SK-N-SH treated with all-trans-retinoic acid at 6 μM for 48 hours (cell line): Measurements from ENCODE around the gene CLMN.

Experiments
- ARNTL ChIP-seq: fragments of 450-650 bp; formaldehyde crosslinking; IDR thresholded peaks from 2 replicates; pipeline ENCODE4 v1.5.0; 2020; ENCODE audit warnings: low read depth, mild to moderate bottlenecking, moderate library complexity, borderline replicate concordance
- BACH2 ChIP-seq: fragments of 250-450 bp; sonication (Bioruptor Pico); IDR thresholded peaks from 2 replicates; pipeline ENCODE4 v1.9.0; 2021; ENCODE audit warnings: mild to moderate bottlenecking, borderline replicate concordance
- CREB5 ChIP-seq: fragments of 250-450 bp; sonication (Bioruptor Pico); IDR thresholded peaks from 2 replicates; pipeline ENCODE4 v1.5.1; 2020; ENCODE audit warnings: low read depth, mild to moderate bottlenecking, moderate library complexity
- CSDC2 ChIP-seq: fragments of 250-450 bp; sonication (Bioruptor Pico); IDR thresholded peaks from 2 replicates; pipeline ENCODE4 v1.5.0; 2020; ENCODE audit warnings: mild to moderate bottlenecking, moderate library complexity
- ESRRG ChIP-seq: fragments of 250-450 bp; sonication (Bioruptor Pico); IDR thresholded peaks from 2 replicates; pipeline ENCODE4 v1.6.1; 2021; ENCODE audit warnings: mild to moderate bottlenecking
- GLIS3 ChIP-seq: fragments of 250-450 bp; sonication (Bioruptor Pico); IDR thresholded peaks from 2 replicates; pipeline ENCODE4 v1.5.0; 2020; ENCODE audit warnings: mild to moderate bottlenecking, moderate library complexity
- ISL1 ChIP-seq: fragments of 250-450 bp; sonication (Bioruptor Pico); IDR thresholded peaks from 2 replicates; pipeline ENCODE4 v2.1.2; 2022; ENCODE audit warnings: mild to moderate bottlenecking, moderate library complexity
- PATZ1 ChIP-seq: fragments of 250-450 bp; sonication (Bioruptor Pico); IDR thresholded peaks from 2 replicates; pipeline ENCODE4 v1.8.0; 2020; ENCODE audit warnings: mild to moderate bottlenecking, moderate library complexity, borderline replicate concordance
- RARB ChIP-seq: fragments of 250-450 bp; sonication (Bioruptor Pico); IDR thresholded peaks from 2 replicates; pipeline ENCODE4 v1.8.0; 2021; ENCODE audit warnings: mild to moderate bottlenecking, moderate library complexity
- SNAI2 ChIP-seq: fragments of 250-450 bp; sonication (Bioruptor Pico); IDR thresholded peaks from 2 replicates; pipeline ENCODE4 v1.5.0; 2020; ENCODE audit warnings: mild to moderate bottlenecking, moderate library complexity
- TCF4 ChIP-seq: fragments of 250-450 bp; sonication (Bioruptor Pico); IDR thresholded peaks from 2 replicates; pipeline ENCODE4 v1.8.0; 2021; ENCODE audit warnings: mild to moderate bottlenecking, moderate library complexity, borderline replicate concordance
- ZFP30 ChIP-seq: fragments of 450-650 bp; formaldehyde crosslinking; IDR thresholded peaks from 2 replicates; pipeline ENCODE4 v1.5.0; 2022; ENCODE audit warnings: mild to moderate bottlenecking, moderate library complexity
- ZNF70 ChIP-seq: fragments of 450-650 bp; formaldehyde crosslinking; IDR thresholded peaks from 2 replicates; pipeline ENCODE4 v1.5.0; 2020; ENCODE audit warnings: mild to moderate bottlenecking, moderate library complexity

- TF ChIP-seq ZFP30 (CRISPR knock-in tag) (no peak), RARB (no peak), ESRRG (CRISPR knock-in tag) (no peak), CREB5 (no peak), CSDC2 (CRISPR knock-in tag) (no peak), GLIS3 (no peak), ISL1 (CRISPR knock-in tag) (no peak), SNAI2 (no peak), ZNF70 (CRISPR knock-in tag) (no peak), PATZ1 (no peak), TCF4 (CRISPR knock-in tag) (no peak), ARNTL (CRISPR knock-in tag) (no peak), BACH2 (CRISPR knock-in tag) (no peak)
Measured at GRCh38 chr14:95221531-95221930, 98.2 kb downstream of the CLMN start.
